KG1 (cell line): ENCODE results near the gene C1orf210.

ENCODE experiments used
- DNase-seq: peaks from one replicate; lab custom pipeline; 2025; lab: John Stamatoyannopoulos, UW

Gene C1orf210

DNA sequence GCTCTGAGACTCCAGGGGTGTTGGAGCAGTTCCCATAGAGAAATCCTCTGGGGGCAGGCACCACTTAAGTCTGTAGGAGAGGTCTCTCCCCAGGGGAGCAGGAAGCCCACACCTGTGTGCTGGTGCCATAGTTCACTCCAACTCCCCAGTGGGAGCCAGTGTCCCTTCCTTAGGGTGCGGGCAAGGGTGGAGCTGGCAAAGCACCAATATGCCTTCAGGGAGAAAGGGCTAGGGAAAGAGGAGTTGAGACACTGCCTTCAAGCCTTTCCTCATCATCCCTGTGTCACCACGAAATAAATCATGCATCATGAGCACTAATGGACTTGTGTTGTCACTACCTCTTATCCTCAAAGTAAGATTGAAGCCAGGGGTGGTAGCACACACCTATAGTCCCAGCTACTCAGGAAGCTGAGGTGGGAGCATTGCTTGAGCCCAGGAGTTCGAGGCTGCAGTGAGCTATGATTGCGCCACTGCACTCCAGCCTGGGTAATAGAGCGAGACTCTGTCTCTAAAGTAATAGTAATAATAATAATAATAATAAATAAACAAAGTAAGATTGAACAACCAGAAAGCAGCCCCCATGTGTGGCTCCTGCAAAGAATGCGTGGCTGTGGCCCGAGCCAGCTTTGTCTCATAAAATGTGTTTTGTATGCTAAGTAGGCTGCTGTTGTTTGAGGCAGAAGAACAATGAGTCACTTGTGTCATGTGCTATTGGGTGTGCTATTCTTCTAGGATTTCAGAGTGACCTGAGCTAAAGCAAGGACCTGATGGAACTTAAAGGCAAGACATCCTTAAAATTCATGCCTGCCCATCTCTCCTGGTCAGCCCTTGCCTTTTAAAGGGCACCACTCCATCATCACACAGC lies 8.7 kb upstream of the C1orf210 start:
- no peak for DNase-seq

DNA sequence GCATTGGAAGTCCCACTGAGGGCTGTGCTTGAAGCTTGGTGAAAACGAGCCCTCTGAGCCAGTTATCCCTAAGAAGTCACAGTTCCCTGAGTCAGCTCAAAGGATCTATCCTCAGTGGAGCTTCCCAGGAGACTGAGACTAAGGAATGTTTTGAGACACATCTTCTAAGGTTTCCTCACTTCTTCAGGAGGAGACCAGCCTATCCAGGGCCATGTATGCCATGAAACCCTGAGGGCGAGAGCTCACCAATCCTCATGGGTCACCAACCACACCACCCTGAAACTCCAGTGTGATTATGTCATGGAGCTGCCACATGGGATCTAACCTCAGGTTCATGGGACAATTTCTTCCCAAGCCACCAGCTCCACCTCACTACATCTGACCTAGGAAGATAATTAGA lies 7.8 kb upstream of the C1orf210 start:
- no peak for DNase-seq

DNA sequence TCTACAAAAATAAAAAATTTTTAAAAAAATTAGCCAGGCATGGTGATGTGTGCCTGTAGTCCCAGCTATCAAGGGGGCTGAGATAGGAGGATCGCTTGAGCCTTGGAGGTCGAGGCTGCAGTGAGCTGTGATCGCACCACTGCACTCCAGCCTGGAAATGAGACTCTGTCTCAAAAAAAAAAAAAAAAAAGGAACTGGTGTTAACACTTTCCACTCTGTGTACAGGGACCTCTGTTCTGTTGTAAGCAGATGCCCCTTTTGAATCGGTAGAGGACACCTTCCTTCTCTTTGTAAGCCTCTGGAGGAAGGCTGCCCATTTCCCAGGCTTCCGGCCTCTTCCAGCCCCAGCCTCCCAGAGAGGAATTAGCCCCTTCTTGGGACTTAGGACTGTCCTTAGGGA lies 7.3 kb upstream of the C1orf210 start:
- DNase-seq, result no peak

DNA sequence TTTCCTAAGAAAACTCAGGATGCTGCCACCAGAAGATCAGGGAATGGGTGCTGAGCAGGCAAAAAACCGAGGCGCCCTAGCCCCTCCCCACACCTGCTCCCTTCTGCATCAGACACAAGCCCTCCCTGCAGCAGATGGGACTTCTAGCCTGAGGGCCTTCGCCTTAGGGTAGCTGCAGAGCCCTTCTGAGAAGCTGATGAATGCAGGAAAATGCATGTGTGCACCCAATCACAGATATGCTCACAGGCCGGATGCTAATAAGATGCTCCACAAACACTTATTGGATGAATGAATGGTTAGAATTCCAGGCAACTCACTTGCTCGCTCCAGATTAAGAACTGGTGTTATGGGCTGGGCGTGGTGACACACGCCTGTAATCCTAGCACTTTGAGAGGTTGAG lies 6.8 kb upstream of the C1orf210 start:
- DNase-seq, result no peak

DNA sequence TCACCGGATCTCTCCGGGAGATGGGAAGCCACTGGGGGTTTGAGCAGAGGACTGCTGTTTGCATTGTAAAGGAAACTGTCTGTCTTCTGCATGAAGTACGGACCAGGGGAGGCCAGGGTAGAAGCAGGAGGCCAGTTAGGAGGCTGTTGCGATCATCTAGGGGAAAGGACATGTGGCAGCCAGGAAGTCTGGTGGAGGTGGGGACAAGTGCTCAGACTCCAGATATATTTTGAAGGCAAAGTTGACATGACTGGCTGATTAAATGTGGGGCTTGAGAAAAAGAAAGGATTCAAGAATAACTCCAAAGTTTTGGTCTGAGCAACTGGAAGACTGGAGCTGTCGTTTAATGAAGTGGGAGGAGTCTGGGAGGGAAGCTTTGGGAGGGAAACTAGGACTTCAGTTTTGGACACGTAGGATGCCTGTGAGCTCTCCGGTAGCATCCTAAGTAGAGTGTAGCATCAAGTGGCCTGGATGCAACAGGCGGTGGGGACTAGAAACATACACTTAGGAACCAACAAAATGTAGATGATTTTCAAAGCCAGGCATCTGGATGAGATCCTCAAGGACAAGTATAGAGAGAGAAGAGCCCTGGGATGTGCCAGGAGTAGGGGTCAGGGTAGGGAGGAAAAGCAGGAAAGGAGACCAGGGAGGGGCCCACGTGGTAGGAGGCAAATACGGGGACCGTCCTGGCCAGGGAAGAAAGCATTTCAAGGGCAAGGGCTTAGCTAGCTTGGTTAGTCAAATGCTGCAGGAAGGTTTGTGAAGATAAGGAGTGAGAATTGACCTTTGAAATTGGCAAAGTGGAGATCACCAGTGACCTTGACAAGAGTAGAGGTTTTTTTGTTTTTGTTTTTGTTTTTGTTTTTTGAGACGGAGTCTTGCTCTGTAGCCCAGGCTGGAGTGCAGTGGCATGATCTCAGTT lies 3.7 kb upstream of the C1orf210 start:
- no peak for DNase-seq

DNA sequence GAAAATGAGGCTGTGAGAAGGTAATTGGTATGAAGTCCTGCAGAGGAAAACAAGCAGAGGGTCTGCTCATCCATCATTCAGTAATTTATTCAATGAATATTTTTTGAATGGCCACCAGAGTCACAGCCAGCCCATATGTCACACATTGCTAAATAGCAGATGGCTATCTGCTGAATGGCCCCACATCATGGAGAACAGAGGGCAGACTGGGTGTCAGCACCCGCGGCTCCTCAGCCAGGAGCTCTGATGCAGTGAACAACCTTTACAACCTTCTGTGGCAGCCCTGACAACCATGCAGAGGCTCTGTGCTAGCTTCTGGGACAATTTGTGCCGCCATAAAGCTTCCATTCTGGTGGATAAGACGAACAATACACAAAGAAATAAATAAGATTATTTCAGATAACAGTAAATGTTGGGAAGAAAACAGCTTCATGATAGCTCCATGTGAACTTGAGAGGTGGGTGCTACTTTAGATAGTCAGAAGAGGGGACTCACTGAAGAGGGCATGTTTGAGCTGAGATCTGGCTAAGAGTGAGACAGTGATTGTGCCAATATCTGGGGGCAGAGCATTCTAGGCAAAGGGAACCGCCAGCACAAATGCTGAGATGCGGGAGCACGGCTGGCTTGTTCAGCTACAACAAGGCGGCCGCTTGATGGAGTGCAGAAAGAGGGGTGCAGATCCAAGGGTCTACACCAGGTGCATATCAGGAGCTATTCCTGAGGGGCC lies 2.8 kb upstream of the C1orf210 start:
- no peak for DNase-seq

DNA sequence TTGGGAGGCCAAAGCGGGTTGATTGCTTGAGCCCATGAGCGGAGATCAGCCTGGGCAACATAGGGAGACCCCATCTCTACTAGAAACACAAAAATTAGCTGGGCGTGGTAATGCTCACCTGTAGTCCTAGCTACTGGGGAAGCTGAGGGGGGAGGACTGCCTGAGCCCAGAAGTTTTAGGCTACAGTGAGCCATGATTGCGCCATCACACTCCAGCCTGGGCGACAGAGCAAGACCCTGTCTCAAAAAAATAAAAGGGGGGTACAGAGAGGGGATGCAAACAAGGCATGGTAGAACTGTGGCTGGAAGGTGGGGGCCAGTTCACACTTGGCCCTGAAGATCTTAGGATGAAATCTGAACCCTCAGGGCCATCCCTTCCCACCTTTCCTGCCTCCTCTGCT lies 1.2 kb upstream of the C1orf210 start:
- DNase-seq, result no peak

DNA sequence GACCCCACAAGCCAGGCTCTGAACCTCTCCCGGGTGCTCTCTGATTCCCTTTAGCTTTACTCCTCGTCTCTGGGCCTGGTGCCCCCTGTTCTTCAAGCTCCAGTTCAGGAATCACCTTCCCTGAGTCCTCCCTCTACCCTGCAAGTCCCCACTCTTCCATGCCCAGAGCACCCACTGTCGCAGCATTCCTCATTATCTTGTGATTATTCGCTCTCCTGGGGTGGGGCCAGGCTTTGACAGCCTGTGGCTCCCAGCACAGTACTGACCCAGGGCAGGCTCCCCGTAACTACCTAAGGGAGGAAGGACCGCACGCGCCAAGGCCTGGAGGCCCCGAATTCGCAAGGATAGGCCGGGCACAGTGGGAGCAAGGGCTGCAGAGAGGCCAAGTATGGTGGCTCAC lies 734 bp upstream of the C1orf210 start:
- no peak for DNase-seq

DNA sequence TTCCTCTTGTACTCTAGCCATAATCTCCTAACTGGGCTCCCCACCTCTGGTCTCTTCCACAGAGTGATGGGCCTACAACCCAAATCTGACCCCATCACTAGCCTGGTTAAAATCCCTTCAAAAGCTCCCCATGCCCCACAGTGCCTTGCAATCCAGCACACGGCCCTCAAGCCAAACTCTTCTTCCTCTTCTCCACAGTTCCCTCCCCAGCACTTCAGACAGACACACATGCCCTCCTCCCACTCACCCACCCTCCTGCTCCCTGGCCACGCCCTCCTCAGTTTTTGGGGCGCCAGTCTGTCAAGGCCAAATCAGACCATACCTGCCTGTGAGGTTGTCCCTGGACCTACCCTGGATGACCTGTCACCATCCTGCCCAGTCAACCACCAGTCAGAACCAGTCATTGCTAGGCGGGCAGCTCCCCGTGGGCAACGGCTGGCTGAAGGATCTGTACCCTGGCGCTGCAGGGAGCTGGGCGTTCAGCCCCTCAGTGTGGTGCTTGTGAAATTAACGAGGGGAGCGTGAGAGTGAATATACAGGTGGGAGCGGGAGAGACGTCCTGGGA lies 753 bp downstream of the C1orf210 start:
- no peak for DNase-seq

DNA sequence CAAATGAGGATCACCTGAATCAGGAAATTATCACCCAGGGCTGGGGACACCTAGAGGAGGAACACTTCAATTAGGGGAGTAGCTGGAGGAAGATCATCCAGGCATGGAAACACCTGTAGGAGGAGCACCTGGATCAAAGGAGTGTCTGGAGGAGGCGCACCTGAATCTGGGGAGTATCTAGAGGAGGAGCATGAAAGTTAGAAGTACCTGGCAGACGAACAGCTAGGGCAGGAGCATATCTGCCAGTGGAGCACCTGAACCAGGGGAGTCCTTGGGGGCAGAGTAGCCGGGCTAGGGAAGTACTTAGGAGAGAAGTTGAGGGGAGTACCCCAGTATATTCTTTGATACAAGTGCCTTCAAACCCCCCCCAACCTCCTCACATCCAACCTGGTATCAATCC lies 1.3 kb downstream of the C1orf210 start:
- DNase-seq, result no peak

DNA sequence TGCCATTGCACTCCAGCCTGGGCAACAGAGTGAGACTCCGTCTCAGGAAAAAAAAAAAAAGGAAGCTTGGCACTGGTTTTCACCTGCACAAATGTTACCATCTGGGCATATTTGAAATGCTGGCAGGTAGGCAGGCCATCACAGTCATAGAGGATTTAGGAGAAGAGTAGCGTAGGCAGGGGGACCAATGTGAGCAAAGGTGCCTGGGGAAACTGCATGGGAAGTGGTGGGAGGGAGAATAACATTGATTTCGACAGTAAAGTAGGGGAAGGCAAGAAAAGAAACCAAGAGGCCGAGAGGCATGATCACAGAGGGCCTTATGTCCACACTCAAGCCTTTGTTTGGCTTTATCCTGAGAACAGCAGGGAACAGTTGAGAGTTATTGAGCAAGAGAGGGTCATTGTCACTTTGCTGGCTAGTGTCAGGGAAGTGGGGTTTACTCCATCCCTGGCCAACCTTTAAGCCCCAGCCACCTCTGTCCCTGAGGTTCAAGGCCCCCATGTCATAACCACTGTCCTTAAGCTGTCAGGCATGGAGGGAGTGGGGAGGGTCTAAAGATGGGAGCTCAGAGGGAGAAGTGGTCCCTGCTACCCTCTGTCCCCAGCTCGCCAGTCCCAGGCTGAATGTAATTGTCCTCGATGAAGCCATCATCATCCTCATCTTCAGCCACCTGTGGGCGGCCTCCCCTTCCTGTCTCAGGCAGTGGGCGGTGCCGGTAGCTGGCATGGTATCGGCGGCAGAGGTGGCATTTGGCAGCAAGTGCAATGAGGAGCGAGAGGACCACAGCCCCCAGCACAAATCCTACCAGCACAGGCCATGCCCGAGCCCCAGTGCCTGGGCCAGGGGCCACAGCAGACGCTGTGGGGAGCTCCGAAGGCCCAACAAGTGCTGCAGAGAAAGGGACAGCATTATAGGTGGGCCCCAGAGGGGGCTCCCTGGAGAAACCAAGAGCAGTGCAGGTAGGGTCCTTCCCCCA lies 2.9 kb downstream of the C1orf210 start:
- no peak for DNase-seq

DNA sequence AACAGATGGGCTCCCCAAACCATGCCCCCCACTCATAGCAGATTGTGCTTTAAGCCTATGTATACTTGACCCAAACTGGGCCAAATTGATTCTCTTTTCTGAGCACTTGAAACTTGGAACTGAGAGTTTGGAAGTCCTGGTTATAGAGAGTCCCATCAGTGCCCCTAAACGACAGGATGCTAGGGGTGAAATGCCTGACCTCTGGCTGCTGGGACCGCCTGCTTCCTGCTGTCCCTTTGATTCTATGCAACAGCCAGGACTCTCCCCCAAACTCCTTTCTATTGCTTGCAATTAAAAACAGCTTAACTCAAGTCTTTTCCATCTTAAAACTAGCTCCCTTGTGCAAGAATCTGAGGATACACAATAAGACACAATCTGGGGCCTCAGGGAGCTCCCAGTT lies 4.7 kb downstream of the C1orf210 start:
- no peak for DNase-seq

DNA sequence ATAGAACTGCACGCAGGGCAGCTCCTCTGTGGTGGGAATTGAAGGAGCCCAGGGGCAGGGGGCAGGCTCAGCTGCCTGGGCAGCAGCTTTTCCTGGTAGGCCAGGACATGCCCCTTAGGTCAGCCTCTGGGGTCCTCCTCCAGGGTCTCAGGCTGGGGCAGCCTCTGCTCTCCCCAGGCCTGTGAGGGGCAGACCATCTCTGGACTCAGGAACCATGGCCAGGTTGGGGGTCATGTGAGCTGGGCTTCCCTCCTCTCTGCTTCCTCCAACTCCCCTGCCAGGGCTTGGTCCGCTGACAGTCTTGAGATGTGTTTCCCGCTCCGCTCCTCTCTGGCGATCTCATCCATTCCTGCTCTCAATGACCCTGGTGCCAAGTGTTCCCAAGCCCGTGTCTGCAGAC lies 5.7 kb downstream of the C1orf210 start:
- DNase-seq, result no peak

DNA sequence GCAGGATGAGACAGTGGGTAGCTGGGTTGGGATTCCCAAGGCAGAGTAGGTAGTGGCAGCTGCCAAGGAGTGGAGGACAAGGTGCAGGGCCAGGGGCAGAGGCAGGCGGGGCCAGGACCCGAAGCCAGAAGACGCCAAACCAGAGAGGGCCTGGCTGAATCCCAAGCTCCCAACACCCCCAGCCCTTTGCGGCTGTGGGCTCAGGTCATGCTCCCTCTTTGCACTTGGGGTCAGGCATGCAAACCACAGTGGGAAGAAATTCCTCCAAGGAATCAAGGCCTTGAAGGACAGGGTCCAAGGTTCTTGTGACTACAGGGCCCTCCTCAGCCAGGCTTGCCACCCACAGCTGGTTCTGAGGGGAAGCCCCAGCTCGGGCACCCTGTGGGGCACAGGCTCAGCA lies 6.2 kb downstream of the C1orf210 start:
- DNase-seq, result no peak

DNA sequence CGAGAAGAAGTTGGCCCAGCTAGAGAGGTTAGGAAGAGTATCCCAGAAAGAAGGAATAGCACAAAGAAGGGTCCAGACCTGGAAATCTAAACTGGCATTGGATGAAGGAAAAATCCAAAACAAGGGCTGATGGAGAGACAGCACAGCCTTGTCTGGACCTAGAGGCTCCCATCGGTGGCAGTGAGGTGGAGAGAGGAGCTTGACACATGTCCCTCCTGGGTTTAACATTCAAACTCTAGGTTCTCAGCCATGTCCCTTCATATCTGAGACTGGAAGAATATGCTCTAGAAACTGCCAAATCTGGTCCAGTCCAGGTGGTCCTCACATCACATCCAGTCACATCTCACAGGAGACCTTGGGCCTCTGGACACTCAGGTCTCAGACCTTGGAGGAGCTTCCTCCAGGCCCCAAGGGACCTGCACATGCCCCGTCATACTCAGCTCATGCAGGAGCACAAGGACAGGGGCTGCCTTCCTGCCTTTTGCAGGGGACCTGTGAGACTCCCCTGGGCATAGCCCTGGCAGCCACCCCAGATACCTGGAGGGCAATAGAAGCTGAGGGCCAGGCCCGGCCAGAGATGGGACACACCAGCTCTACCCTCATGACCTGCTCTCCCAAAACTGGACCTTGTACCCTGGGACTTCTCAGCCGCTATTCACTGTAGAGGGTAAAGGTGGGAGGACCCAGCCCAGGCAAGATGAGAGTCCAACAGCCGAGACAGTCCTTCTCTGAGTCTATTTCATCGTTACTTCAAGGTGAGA lies 8.1 kb downstream of the C1orf210 start:
- no peak for DNase-seq

DNA sequence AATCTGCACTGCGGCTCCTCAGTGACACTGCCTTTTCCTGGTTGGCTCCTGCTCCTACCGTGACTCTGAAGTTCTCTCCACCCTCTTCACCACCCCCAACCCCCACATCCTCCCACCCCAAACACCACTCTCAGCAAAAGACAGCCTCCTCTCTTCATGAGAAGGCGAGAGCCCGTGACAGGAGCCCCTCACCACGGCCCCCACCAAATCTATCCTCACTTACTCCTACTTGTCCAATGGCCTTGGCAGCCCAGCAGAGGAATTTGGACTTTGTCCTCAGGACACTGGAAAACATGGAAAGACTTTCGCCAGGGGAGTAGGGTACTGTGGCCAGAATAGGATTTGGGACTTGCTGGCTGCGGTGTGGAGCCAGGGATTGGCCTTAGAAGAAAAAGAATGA lies 8.7 kb downstream of the C1orf210 start:
- DNase-seq, result no peak

DNA sequence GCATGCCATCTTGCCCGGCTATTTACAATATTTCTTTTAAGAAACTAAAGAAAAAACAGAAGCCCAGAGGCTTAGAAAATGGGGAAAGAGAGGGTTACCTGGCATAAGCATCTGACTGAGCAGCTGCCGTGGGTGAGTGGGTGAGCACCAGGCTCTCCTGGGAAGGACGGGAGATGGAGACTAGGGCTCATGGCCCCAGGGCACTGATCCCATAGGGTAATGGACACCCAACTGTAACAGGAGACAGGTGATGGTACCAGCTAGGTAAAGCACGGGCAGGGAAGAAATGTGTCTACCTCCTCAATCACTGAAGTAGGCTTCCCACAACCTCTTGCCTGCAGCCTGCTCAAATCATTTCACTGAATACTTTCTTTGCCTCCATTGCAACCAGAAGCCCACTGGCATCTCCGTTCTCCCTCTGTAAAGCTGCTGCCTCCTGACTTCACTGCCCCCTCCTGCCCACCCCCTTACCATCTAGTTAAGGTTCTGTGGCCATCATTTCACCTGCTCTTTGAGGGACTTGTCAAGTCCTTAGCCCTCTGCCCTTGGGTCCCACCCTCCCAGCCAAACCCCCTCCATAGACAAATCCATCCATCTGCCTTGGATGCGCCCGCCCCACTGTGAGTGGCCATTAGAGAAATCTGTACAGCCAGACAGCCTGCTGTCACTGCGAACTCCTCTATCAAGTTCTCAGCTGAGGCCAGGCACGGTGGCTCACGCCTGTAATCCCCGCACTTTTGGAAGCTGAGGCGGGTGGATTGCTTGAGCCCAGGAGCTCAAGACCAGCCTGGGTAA lies 9.4 kb downstream of the C1orf210 start:
- DNase-seq, result no peak

DNA sequence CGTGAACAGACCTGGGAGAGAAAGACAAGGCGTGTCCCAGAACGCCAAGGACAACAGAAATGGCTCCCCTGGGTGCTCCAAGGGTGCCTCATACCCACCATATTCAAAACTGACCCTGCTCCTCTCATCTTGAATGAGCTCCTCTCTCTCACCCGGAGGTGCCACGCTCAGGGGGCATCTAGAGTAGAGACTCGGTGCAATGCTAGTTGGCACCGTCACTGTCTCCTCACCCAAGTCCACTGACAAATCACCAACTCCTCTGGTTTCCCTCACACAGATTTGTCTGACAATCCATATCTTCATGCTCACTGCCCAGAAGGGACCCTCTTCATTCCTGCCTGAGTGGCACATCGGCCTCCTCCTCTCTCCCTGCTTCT lies 10.6 kb downstream of the C1orf210 start:
- no peak for DNase-seq

DNA sequence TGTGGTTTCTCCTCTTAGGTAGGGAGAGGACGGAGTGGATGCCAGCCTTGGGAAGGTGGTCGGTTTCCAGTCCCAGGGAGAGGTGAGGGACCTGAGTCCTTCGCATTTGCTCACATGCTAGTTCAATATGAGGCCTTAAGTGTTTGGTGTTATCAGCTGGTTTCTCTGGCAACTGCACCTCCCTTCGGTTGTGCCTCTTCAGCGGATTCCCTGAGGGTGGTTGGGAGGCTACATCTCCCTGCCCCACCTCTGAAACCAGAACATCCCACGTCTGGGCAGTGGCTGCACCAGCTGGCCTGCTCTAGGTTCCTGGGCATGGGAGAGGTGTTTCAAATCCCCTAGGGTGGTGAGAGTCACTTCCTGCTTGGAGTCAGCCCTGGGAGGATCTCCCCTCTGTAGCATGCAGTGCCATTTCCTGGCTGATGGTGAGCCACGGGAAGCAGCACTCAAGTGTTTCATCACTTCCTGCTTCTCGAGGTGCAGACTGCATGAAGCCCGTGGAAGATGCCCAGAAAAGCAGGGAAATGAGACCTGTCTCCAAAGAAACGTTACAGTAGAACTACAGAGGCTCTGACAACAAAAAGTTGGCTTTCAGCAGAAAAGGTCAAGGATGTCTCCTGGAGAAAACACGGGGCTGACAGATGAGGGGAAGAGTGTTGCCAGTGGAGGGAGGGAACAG lies 11.1 kb downstream of the C1orf210 start:
- DNase-seq, result peak; percentile 31
